SIG-M5 treated with dmso at 0.1 percent for 504 hours (cell line): ENCODE results near the gene DPH7.
"Not testable (repeated sequence)": the region's sequence is repeated elsewhere in the genome, so short reads cannot be mapped to it uniquely, and the experiment has no call there.

Source experiments
- DNase-seq: peaks from one replicate; lab custom pipeline; 2025; ENCODE audit not compliant: unreplicated experiment; lab: John Stamatoyannopoulos, UW

DPH7 gene

GRCh38 chr9:137521405-137521985, 57.2 kb downstream of the DPH7 start:
- no peak for DNase-seq

GRCh38 chr9:137520614-137521404, 57.9 kb downstream of the DPH7 start:
- no peak for DNase-seq

- DNase-seq = no peak
These were observed 59.2 kb downstream of the DPH7 start for GRCh38 chr9:137519553-137519952.

- DNase-seq = not testable (repeated sequence)
These were observed 59.9 kb downstream of the DPH7 start for GRCh38 chr9:137518661-137519459.

- DNase-seq = no peak
These were observed 62.4 kb downstream of the DPH7 start for GRCh38 chr9:137516144-137516917.

- no peak for DNase-seq
These were observed 63.4 kb downstream of the DPH7 start for GRCh38 chr9:137515338-137515724.

GRCh38 chr9:137514691-137515337, 63.9 kb downstream of the DPH7 start:
- DNase-seq = no peak

- not testable (repeated sequence) for DNase-seq
These were observed 64.7 kb downstream of the DPH7 start for GRCh38 chr9:137513801-137514570.

- DNase-seq = not testable (repeated sequence)
These were observed 65.6 kb downstream of the DPH7 start for GRCh38 chr9:137513136-137513535.

GRCh38 chr9:137511758-137512463, 66.8 kb downstream of the DPH7 start:
- no peak for DNase-seq

- DNase-seq = not testable (repeated sequence)
These were observed 67.6 kb downstream of the DPH7 start for GRCh38 chr9:137511126-137511525.

GRCh38 chr9:137509198-137509597, 69.5 kb downstream of the DPH7 start:
- DNase-seq = no peak

- DNase-seq = no peak
These were observed 72.0 kb downstream of the DPH7 start for GRCh38 chr9:137506702-137507171.

- DNase-seq = no peak
These were observed 72.5 kb downstream of the DPH7 start for GRCh38 chr9:137506274-137506673.

- no peak for DNase-seq
These were observed 73.1 kb downstream of the DPH7 start for GRCh38 chr9:137505421-137506140.
